SK-N-SH (cell line): ENCODE data around the gene TRPM2.

ENCODE experiments used
- EP300 ChIP-seq, 2 experiments: IDR thresholded peaks; 2 replicates each; pipeline versions ENCODE4 v1.4.0 to v1.6.1; 2012; ENCODE audit warnings: borderline replicate concordance in 1 of 2, low read depth in 1 of 2, low read length in 1 of 2
- EZH2phosphoT487 ChIP-seq: fragments of 200-600 bp; sonication (generic); IDR thresholded peaks from 2 replicates; pipeline ENCODE4 v1.6.1; 2017; ENCODE audit warnings: low read depth, mixed run types, mild to moderate bottlenecking, antibody characterized with exemption, moderate library complexity, borderline replicate concordance
- MXI1 ChIP-seq: IDR thresholded peaks from 2 replicates; pipeline ENCODE4 v1.6.1; 2012; ENCODE audit warnings: mild to moderate bottlenecking, low read depth, low read length, improper control_type of control experiment
- POLR2AphosphoS5 ChIP-seq: IDR thresholded peaks from 2 replicates; pipeline ENCODE4 v1.6.1; 2012; ENCODE audit warnings: low read depth, low read length
- RAD21 ChIP-seq: IDR thresholded peaks from 2 replicates; pipeline ENCODE4 v1.6.1; 2012; ENCODE audit warnings: mild to moderate bottlenecking, low read length
- TAF1 ChIP-seq: IDR thresholded peaks from 2 replicates; pipeline ENCODE4 v1.6.1; 2012; ENCODE audit warnings: low read depth, mild to moderate bottlenecking, low read length, moderate library complexity, borderline replicate concordance
- TF ChIP-seq, protein P1 (sequence below): fragments of 200-600 bp; sonication (generic); IDR thresholded peaks from 2 replicates; pipeline ENCODE4 v1.6.1; 2017; ENCODE audit warnings: antibody characterized with exemption, mild to moderate bottlenecking, moderate library complexity
- TF ChIP-seq, protein P2 (sequence below): fragments of 150-350 bp; IDR thresholded peaks from 2 replicates; pipeline ENCODE4 v1.6.1; 2017; ENCODE audit warnings: antibody characterized with exemption, low read length, low read depth, borderline replicate concordance

- TF ChIP-seq EP300 (IDR thresholded peaks at IDR 0.05; ENCODE audit: borderline replicate concordance in 1 of 2, low read depth in 1 of 2, low read length in 1 of 2), result no peak
- TF ChIP-seq, protein P1, sequence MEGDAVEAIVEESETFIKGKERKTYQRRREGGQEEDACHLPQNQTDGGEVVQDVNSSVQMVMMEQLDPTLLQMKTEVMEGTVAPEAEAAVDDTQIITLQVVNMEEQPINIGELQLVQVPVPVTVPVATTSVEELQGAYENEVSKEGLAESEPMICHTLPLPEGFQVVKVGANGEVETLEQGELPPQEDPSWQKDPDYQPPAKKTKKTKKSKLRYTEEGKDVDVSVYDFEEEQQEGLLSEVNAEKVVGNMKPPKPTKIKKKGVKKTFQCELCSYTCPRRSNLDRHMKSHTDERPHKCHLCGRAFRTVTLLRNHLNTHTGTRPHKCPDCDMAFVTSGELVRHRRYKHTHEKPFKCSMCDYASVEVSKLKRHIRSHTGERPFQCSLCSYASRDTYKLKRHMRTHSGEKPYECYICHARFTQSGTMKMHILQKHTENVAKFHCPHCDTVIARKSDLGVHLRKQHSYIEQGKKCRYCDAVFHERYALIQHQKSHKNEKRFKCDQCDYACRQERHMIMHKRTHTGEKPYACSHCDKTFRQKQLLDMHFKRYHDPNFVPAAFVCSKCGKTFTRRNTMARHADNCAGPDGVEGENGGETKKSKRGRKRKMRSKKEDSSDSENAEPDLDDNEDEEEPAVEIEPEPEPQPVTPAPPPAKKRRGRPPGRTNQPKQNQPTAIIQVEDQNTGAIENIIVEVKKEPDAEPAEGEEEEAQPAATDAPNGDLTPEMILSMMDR, result no peak
- no peak for TF ChIP-seq RAD21
- no peak for TF ChIP-seq POLR2AphosphoS5
- TF ChIP-seq MXI1, result no peak
- TF ChIP-seq EZH2phosphoT487, result no peak
- TF ChIP-seq TAF1, result no peak
- TF ChIP-seq, protein P2, sequence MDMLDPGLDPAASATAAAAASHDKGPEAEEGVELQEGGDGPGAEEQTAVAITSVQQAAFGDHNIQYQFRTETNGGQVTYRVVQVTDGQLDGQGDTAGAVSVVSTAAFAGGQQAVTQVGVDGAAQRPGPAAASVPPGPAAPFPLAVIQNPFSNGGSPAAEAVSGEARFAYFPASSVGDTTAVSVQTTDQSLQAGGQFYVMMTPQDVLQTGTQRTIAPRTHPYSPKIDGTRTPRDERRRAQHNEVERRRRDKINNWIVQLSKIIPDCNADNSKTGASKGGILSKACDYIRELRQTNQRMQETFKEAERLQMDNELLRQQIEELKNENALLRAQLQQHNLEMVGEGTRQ, result no peak
Observed at GRCh38 chr21:44325386-44326271, 27.8 kb upstream of the TRPM2 start.
